ENCODE results near the gene MAGEA8. TPM values are rescaled to one million over a fixed set of nuclear protein-coding genes. Genes with fewer than 3 reads are reported as not detected.

The MAGEA8 gene
- total and polyA plus RNA-seq, 2 experiments from 2014 or later, result not detected

- DNase-seq (ENCODE audit: low spot score), result no peak
- Histone ChIP-seq H2AFZ (no peak overlapping the region), H4K20me1 (replicated peaks; ENCODE audit: insufficient read depth) (no peaks in the 10 kb centered on the region), H3K36me3 (ENCODE audit: insufficient read depth) (no peaks in the 10 kb centered on the region), H3K4me2 (peak overlapping the region; percentile 68; the same call in 1 of the 2 replicates), H3K9me2 (ENCODE audit: insufficient read depth) (no peaks in the 10 kb centered on the region), H3K27ac (ENCODE audit: low read depth) (no peak overlapping the region), H3K4me3 (0 out of 2 replicates have a peak overlapping the region, but pooled peaks have one; percentile 42), H3K27me3 (ENCODE audit: insufficient read depth) (no peaks in the 10 kb centered on the region), H3F3A (replicated peaks; ENCODE audit: low read depth) (no peaks in the 10 kb centered on the region), H3K79me2 (replicated peaks; ENCODE audit: insufficient read depth) (no peaks in the 10 kb centered on the region), H3K4me1 (ENCODE audit: insufficient read depth) (peaks cover 31% of the 10 kb centered on the region)
- H3K27me3 Mint-ChIP-seq (ENCODE audit: insufficient read depth, low read depth, poor library complexity), result peaks cover 4% of the 10 kb centered on the region
- H3K27ac Mint-ChIP-seq, result no peak overlapping the region
- H3K4me1 Mint-ChIP-seq, result peaks cover 30% of the 10 kb centered on the region
- no peak for ATAC-seq
- H3K4me3 Mint-ChIP-seq, result no peak overlapping the region
- H3K36me3 Mint-ChIP-seq (ENCODE audit: low read depth), result peaks cover 24% of the 10 kb centered on the region
- TF ChIP-seq POLR2AphosphoS5 (IDR thresholded peaks at IDR 0.05; ENCODE audit: low read depth) (no peak), ZNF462 (CRISPR knock-in tag; IDR thresholded peaks at IDR 0.05) (no peak), EZH2phosphoT487 (IDR thresholded peaks at IDR 0.05; ENCODE audit: unreplicated experiment) (no peak), ZNF114 (CRISPR knock-in tag; IDR thresholded peaks at IDR 0.05) (no peak), JUNB (IDR thresholded peaks at IDR 0.05; ENCODE audit: unreplicated experiment) (no peak), ZNF331 (CRISPR knock-in tag; IDR thresholded peaks at IDR 0.05; ENCODE audit: low read depth) (no peak), REST (IDR thresholded peaks at IDR 0.05; ENCODE audit: unreplicated experiment) (no peak), CTCF (conservative IDR thresholded peaks at IDR 0.05; ENCODE audit: low read depth in 2 of 2) (no peak), EZH2 (IDR thresholded peaks at IDR 0.05; ENCODE audit: low read depth, unreplicated experiment) (no peak)
- H3K9me3 Mint-ChIP-seq, result peaks cover 25% of the 10 kb centered on the region
Measured at GRCh38 chrX:149837639-149838038, 43.3 kb upstream of the MAGEA8 start.

All from GM23338 (cell line).